ENCODE measurements around the gene ILF2.
A peak's percentile ranks its signal among the peaks of the same experiment; 100 is the strongest.

ILF2 gene

DNA sequence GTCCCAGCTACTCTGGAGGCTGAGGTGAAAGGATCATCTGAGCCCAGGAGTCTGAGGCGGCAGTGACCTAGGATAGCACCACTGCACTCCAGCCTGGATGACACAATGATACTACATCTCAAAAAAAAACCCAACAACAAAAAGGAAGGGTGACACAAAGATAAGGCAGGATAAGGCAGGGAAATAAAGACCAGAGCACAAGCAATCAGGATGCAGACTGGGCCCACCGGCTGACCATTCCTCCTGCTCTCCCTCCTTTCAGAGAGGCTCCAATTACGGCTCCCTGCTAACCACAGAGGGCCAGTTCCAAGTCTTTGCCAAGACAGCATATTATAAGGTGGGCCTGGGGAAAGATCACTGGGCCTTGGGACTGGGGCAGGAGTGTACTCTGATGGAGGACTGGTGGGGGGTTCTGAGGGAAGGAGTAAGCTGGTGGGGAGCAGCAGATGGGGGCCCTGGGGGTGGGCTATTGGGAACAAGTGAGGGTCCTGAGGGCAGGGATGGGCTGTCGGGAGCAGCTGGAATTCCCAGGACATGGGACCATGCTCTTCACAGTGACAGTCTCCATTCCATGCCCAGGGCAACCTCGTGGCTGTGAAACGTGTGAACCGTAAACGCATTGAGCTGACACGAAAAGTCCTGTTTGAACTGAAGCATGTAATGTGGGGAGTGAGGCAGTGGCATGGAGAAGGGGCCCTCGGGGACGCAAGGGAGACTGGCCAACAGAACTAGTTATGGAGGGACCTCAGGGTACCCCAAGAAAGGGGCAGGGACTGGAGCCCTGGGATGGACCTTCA, 14.9 kb upstream of the ILF2 start:
- ATAC-seq, result peak; percentile 49
- TF ChIP-seq ZFP30 (CRISPR knock-in tag; IDR thresholded peaks at IDR 0.05) (no peak), SNAI2 (CRISPR knock-in tag; IDR thresholded peaks at IDR 0.05) (no peak), ZNF70 (CRISPR knock-in tag; IDR thresholded peaks at IDR 0.05) (no peak), ZFP3 (CRISPR knock-in tag; IDR thresholded peaks at IDR 0.05) (no peak), ESRRG (CRISPR knock-in tag; IDR thresholded peaks at IDR 0.05) (no peak), TCF4 (CRISPR knock-in tag; IDR thresholded peaks at IDR 0.05; ENCODE audit: borderline replicate concordance) (no peak), PPARA (CRISPR knock-in tag; IDR thresholded peaks at IDR 0.05; ENCODE audit: borderline replicate concordance) (no peak), OSR1 (CRISPR knock-in tag; IDR thresholded peaks at IDR 0.05) (no peak), TOX (CRISPR knock-in tag; IDR thresholded peaks at IDR 0.05; ENCODE audit: borderline replicate concordance) (no peak), TSHZ2 (CRISPR knock-in tag; IDR thresholded peaks at IDR 0.05) (no peak), ARNTL (CRISPR knock-in tag; IDR thresholded peaks at IDR 0.05; ENCODE audit: borderline replicate concordance, low read depth) (no peak), BACH2 (CRISPR knock-in tag; IDR thresholded peaks at IDR 0.05; ENCODE audit: borderline replicate concordance) (no peak), ZC3H10 (CRISPR knock-in tag; IDR thresholded peaks at IDR 0.05) (no peak), POU6F1 (CRISPR knock-in tag; IDR thresholded peaks at IDR 0.05; ENCODE audit: borderline replicate concordance, low read depth) (no peak), ZNF8 (CRISPR knock-in tag; IDR thresholded peaks at IDR 0.05) (no peak), GLIS3 (CRISPR knock-in tag; IDR thresholded peaks at IDR 0.05) (no peak)
- TF ChIP-seq, protein P1, sequence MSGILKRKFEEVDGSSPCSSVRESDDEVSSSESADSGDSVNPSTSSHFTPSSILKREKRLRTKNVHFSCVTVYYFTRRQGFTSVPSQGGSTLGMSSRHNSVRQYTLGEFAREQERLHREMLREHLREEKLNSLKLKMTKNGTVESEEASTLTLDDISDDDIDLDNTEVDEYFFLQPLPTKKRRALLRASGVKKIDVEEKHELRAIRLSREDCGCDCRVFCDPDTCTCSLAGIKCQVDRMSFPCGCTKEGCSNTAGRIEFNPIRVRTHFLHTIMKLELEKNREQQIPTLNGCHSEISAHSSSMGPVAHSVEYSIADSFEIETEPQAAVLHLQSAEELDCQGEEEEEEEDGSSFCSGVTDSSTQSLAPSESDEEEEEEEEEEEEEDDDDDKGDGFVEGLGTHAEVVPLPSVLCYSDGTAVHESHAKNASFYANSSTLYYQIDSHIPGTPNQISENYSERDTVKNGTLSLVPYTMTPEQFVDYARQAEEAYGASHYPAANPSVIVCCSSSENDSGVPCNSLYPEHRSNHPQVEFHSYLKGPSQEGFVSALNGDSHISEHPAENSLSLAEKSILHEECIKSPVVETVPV (CRISPR knock-in tag; IDR thresholded peaks at IDR 0.05), result no peak
- TF ChIP-seq, protein P2, sequence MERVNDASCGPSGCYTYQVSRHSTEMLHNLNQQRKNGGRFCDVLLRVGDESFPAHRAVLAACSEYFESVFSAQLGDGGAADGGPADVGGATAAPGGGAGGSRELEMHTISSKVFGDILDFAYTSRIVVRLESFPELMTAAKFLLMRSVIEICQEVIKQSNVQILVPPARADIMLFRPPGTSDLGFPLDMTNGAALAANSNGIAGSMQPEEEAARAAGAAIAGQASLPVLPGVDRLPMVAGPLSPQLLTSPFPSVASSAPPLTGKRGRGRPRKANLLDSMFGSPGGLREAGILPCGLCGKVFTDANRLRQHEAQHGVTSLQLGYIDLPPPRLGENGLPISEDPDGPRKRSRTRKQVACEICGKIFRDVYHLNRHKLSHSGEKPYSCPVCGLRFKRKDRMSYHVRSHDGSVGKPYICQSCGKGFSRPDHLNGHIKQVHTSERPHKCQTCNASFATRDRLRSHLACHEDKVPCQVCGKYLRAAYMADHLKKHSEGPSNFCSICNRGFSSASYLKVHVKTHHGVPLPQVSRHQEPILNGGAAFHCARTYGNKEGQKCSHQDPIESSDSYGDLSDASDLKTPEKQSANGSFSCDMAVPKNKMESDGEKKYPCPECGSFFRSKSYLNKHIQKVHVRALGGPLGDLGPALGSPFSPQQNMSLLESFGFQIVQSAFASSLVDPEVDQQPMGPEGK (CRISPR knock-in tag; IDR thresholded peaks at IDR 0.05; ENCODE audit: borderline replicate concordance), result no peak

- ATAC-seq, result no peak
These were observed 14.1 kb upstream of the ILF2 start for GRCh38 chr1:153684892-153685291.

More at GRCh38 chr1:153684892-153685291, 14.1 kb upstream of the ILF2 start:
- no peak for TF ChIP-seq POU6F1 (CRISPR knock-in tag; IDR thresholded peaks at IDR 0.05; ENCODE audit: borderline replicate concordance, low read depth)
- no peak for TF ChIP-seq ISL1 (CRISPR knock-in tag; IDR thresholded peaks at IDR 0.05)
- no peak for TF ChIP-seq ZNF70 (CRISPR knock-in tag; IDR thresholded peaks at IDR 0.05)

Measured in SK-N-SH treated with all-trans-retinoic acid at 6 μM for 48 hours (cell line).